HG03060 (cell line): ENCODE results near the gene PPP2R5D.
"Not testable (repeated sequence)": the region's sequence is repeated elsewhere in the genome, so short reads cannot be mapped to it uniquely, and the experiment has no call there.

Experiments
- ATAC-seq: cut with Tn5 transposase; IDR thresholded peaks from one replicate; pipeline ENCODE4 v1.9.1; 2021; ENCODE audit warnings: low read depth, moderate number of reproducible peaks; ENCODE audit not compliant: unreplicated experiment

Gene PPP2R5D

GRCh38 chr6:42988486-42989020, 4.2 kb downstream of the PPP2R5D start:
- ATAC-seq: no peak

- ATAC-seq: no peak
Observed at GRCh38 chr6:42989923-42990322, 5.6 kb downstream of the PPP2R5D start.

- no peak for ATAC-seq
Observed at GRCh38 chr6:42993445-42993844, 9.1 kb downstream of the PPP2R5D start.

GRCh38 chr6:42996513-42996912, 12.1 kb downstream of the PPP2R5D start:
- no peak for ATAC-seq

- ATAC-seq: not testable (repeated sequence)
Observed at GRCh38 chr6:42998205-42998604, 13.8 kb downstream of the PPP2R5D start.

- ATAC-seq: no peak
Observed at GRCh38 chr6:43001843-43002242, 17.5 kb downstream of the PPP2R5D start.

GRCh38 chr6:43005844-43006243, 21.5 kb downstream of the PPP2R5D start:
- ATAC-seq: no peak

- no peak for ATAC-seq
Observed at GRCh38 chr6:43006251-43006650, 21.9 kb downstream of the PPP2R5D start.

GRCh38 chr6:43007126-43007525, 22.8 kb downstream of the PPP2R5D start:
- ATAC-seq: no peak

- no peak for ATAC-seq
Observed at GRCh38 chr6:43009124-43009523, 24.8 kb downstream of the PPP2R5D start.

GRCh38 chr6:43011207-43011606, 26.8 kb downstream of the PPP2R5D start:
- no peak for ATAC-seq

GRCh38 chr6:43012364-43012763, 28.0 kb downstream of the PPP2R5D start:
- no peak for ATAC-seq

GRCh38 chr6:43013097-43013842, 28.9 kb downstream of the PPP2R5D start:
- no peak for ATAC-seq

GRCh38 chr6:43013843-43014433, 29.6 kb downstream of the PPP2R5D start, which contains the start of the genes KLHDC3 and MEA1:
Gene KLHDC3, plus strand, starts transcription at chr6:43014249. Its CDS starts 2,944 bp downstream, at chr6:43017193.
Gene MEA1, minus strand, starts transcription at chr6:43013946. Its CDS starts 133 bp downstream, at chr6:43013813.
- peak; percentile 91 for ATAC-seq

GRCh38 chr6:43014434-43014909, 30.1 kb downstream of the PPP2R5D start:
- no peak for ATAC-seq

GRCh38 chr6:43016176-43016942, 32.0 kb downstream of the PPP2R5D start:
- ATAC-seq: no peak

GRCh38 chr6:43016943-43017334, 32.6 kb downstream of the PPP2R5D start:
- no peak for ATAC-seq

- ATAC-seq: no peak
Observed at GRCh38 chr6:43019152-43019551, 34.8 kb downstream of the PPP2R5D start.

GRCh38 chr6:43020052-43020705, 35.8 kb downstream of the PPP2R5D start:
- ATAC-seq: no peak

GRCh38 chr6:43020847-43021246, 36.5 kb downstream of the PPP2R5D start:
- no peak for ATAC-seq
